ENCODE measurements around the gene ANKRD12. TPM values are rescaled to one million over a fixed set of nuclear protein-coding genes. Genes with fewer than 3 reads are reported as not detected.

The ANKRD12 gene
- total RNA-seq, 1 experiment from 2014 or later, result 23.5 TPM

- Histone ChIP-seq H3K36me3 (ENCODE audit: control insufficient read depth in 1 of 2, insufficient read depth in 2 of 2, low read length in 2 of 2) (0 out of 4 replicates have a peak, but pooled peaks cover 0 to under 1% of the 10 kb centered on the region in 2 experiments), H2AFZ (ENCODE audit: low read depth, low read length, poor library complexity, severe bottlenecking) (no peak overlapping the region), H3K9me3 (ENCODE audit: control insufficient read depth in 1 of 2, insufficient read depth in 1 of 2, low read depth in 1 of 2, low read length in 2 of 2) (no peaks in the 10 kb centered on the region), H3K4me1 (ENCODE audit: control insufficient read depth in 1 of 2, insufficient read depth in 2 of 2, low read length in 2 of 2) (no peaks in the 10 kb centered on the region), H4K20me1 (ENCODE audit: insufficient read depth) (no peaks in the 10 kb centered on the region), H3K4me2 (ENCODE audit: low read length) (no peak overlapping the region), H3K27me3 (ENCODE audit: insufficient read depth, low read length) (no peaks in the 10 kb centered on the region), H3K9ac (ENCODE audit: low read length) (no peak overlapping the region), H3K4me3 (replicated peaks in 1 of 2; ENCODE audit: low read depth in 1 of 2, low read length in 2 of 2) (no peak overlapping the region), H3K79me2 (ENCODE audit: insufficient read depth, low read length) (no peaks in the 10 kb centered on the region), H3K9me2 (ENCODE audit: insufficient read depth) (no peaks in the 10 kb centered on the region), H3K27ac (ENCODE audit: low read depth, low read length) (no peak overlapping the region)
- ChIA-PET POLR2A (no interaction called here), CTCF (no interaction called here), RAD21 (ENCODE audit: low non-redundant PET in 1 of 2, low total read pairs in 2 of 2, uncharacterized antibody in 2 of 2, unreplicated experiment in 2 of 2) (no interaction called here)
- BruUV-seq (replicated peaks), result no TSS peak
- DNase-seq (ENCODE audit: low read depth, low spot score) (no peak), ATAC-seq (no peak)
- TF ChIP-seq, protein P1, sequence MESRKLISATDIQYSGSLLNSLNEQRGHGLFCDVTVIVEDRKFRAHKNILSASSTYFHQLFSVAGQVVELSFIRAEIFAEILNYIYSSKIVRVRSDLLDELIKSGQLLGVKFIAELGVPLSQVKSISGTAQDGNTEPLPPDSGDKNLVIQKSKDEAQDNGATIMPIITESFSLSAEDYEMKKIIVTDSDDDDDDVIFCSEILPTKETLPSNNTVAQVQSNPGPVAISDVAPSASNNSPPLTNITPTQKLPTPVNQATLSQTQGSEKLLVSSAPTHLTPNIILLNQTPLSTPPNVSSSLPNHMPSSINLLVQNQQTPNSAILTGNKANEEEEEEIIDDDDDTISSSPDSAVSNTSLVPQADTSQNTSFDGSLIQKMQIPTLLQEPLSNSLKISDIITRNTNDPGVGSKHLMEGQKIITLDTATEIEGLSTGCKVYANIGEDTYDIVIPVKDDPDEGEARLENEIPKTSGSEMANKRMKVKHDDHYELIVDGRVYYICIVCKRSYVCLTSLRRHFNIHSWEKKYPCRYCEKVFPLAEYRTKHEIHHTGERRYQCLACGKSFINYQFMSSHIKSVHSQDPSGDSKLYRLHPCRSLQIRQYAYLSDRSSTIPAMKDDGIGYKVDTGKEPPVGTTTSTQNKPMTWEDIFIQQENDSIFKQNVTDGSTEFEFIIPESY (IDR thresholded peaks at IDR 0.05; ENCODE audit: extremely low read depth, insufficient replicate concordance, low read length), result no peak
- TF ChIP-seq SIN3A (IDR thresholded peaks at IDR 0.05; ENCODE audit: low read depth), result no peak
- TF ChIP-seq FOSL1 (IDR thresholded peaks at IDR 0.05; ENCODE audit: low read depth), result no peak
- no peak for TF ChIP-seq CEBPB (IDR thresholded peaks at IDR 0.05; ENCODE audit: low read depth)
- no peak for TF ChIP-seq CTCF (IDR thresholded peaks at IDR 0.05 in 2 of 3, conservative IDR thresholded peaks at IDR 0.05 in 1 of 3; ENCODE audit: borderline replicate concordance in 1 of 3, insufficient read depth in 1 of 3, low read depth in 2 of 3, low read length in 2 of 3)
- TF ChIP-seq SP1 (IDR thresholded peaks at IDR 0.05; ENCODE audit: low read depth), result no peak
- no peak for TF ChIP-seq ZNF274 (IDR thresholded peaks at IDR 0.05; ENCODE audit: low read depth, low read length)
- no peak for TF ChIP-seq REST (IDR thresholded peaks at IDR 0.05; ENCODE audit: low read depth)
- TF ChIP-seq, protein P2, sequence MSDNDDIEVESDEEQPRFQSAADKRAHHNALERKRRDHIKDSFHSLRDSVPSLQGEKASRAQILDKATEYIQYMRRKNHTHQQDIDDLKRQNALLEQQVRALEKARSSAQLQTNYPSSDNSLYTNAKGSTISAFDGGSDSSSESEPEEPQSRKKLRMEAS (IDR thresholded peaks at IDR 0.05), result no peak
- no peak for TF ChIP-seq EZH2 (IDR thresholded peaks at IDR 0.05)
- TF ChIP-seq EGR1 (IDR thresholded peaks at IDR 0.05; ENCODE audit: low read depth), result no peak
- no peak for TF ChIP-seq RAD21 (IDR thresholded peaks at IDR 0.05; ENCODE audit: low read depth)
- TF ChIP-seq POLR2AphosphoS5 (IDR thresholded peaks at IDR 0.05; ENCODE audit: low read depth, low read length), result no peak
- no peak for TF ChIP-seq ELF1 (IDR thresholded peaks at IDR 0.05; ENCODE audit: borderline replicate concordance, low read depth)
- TF ChIP-seq ATF3 (IDR thresholded peaks at IDR 0.05), result no peak
- no peak for TF ChIP-seq EZH2phosphoT487 (IDR thresholded peaks at IDR 0.05; ENCODE audit: borderline replicate concordance)
- TF ChIP-seq JUND (IDR thresholded peaks at IDR 0.05), result no peak
- intact Hi-C loops (cut with micrococcal nuclease), result no loop called here
These were observed 69.8 kb downstream of the ANKRD12 start for GRCh38 chr18:9206421-9206820.
